GM21423 (cell line): ENCODE data around the gene PRM3.

ENCODE experiments used
- ATAC-seq: cut with Tn5 transposase; IDR thresholded peaks from one replicate; pipeline ENCODE4 v1.9.1; 2021; ENCODE audit warnings: mild to moderate bottlenecking, moderate library complexity; ENCODE audit not compliant: unreplicated experiment

PRM3 gene

GRCh38 chr16:11259655-11260595, 13.5 kb downstream of the PRM3 start:
- ATAC-seq, result no peak

DNA sequence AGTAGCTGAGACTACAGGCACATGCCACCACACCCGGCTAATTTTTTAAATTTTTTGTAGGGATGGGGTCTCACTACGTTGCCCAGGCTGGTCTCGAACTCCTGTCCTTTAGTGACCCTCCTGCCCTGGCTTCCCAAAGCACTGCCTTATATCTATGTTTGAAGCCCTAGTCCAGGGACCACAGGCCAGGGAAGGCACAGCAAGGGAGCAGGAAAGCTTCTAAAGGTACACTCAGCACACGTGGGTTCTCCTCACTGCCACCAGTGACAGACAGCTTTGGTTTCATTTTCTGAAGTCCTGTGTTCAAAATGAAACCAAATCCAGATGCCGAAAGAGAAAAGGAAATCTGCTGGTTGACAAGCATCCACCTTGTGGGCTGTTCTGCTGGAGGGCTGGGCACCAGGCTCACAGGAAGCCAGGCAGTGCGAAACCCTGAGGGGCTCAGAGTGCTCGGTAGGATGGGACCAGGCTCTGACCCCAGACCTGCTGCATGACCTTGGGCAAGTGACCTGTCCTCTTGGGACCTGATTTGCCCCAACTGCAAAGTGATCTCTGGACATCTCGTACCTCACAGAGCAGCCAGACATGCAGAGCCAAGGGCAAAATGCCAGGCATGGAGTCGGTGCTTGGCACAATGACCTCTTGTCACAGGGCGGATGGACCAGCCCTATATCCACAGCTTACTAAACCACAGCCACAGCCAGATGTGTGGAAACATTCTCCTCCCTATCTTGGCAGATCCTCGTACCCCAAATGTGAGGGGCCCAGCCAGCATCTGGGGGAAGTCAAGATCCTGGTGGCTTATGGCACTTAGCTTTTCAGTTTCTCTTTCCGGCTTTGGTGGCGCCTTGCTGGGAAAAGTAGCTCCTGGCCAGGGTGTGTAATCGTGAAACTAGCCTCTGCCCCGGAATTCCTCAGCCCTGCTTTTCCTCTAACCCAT, 14.6 kb downstream of the PRM3 start:
- ATAC-seq, result no peak

- no peak for ATAC-seq
These were observed 16.1 kb downstream of the PRM3 start for GRCh38 chr16:11257131-11257938.

DNA sequence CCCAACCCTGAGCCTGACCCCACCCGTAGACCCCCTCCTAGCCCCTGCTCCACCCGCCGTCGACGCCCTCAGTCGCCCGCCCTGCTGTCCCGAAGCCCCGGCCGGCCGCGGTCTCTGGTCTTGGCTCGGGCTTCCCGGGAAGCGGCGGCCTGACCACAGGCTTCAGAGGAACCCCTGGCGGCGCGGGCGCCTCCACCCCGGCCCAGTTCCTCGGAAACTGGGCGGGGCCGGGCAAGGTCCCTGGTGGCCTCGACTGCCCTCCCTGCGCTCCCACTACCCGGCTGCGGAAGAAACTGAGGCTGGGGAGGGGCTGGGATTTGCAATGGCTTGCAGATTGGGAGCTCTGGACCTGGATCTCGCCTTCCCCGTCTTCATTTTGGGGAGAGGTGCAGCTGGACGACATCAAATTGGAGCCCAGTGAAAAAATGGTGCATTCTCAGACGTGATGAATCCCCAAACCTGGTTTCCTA, 16.7 kb downstream of the PRM3 start:
- no peak for ATAC-seq

- peak; percentile 48 for ATAC-seq
These were observed 17.4 kb downstream of the PRM3 start, which contains the start of gene SOCS1 for GRCh38 chr16:11255737-11256660. Gene SOCS1 (minus strand): TSS chr16:11256204. CDS start chr16:11255478, 726 bp downstream.

DNA sequence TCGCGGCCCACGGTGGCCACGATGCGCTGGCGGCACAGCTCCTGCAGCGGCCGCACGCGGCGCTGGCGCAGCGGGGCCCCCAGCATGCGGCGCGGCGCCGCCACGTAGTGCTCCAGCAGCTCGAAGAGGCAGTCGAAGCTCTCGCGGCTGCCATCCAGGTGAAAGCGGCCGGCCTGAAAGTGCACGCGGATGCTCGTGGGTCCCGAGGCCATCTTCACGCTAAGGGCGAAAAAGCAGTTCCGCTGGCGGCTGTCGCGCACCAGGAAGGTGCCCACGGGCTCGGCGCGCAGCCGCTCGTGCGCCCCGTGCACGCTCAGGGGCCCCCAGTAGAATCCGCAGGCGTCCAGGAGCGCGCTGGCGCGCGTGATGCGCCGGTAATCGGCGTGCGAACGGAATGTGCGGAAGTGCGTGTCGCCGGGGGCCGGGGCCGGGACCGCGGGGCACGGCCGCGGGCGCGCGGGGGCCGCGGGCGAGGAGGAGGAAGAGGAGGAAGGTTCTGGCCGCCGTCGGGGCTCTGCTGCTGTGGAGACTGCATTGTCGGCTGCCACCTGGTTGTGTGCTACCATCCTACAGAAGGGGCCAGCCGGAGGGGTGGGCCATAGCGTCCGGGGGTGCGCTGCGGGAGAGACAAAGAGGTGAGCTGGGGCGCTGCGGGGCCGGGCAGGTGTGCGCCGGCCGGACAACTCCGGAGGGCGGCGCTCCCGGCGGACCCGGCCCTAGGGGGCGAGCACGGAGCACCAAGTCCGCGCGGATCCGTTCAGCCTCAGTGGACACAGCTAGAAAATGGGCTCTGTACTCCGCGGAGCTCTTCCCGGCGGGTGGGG, 18.3 kb downstream of the PRM3 start:
- peak; percentile 1 for ATAC-seq

DNA sequence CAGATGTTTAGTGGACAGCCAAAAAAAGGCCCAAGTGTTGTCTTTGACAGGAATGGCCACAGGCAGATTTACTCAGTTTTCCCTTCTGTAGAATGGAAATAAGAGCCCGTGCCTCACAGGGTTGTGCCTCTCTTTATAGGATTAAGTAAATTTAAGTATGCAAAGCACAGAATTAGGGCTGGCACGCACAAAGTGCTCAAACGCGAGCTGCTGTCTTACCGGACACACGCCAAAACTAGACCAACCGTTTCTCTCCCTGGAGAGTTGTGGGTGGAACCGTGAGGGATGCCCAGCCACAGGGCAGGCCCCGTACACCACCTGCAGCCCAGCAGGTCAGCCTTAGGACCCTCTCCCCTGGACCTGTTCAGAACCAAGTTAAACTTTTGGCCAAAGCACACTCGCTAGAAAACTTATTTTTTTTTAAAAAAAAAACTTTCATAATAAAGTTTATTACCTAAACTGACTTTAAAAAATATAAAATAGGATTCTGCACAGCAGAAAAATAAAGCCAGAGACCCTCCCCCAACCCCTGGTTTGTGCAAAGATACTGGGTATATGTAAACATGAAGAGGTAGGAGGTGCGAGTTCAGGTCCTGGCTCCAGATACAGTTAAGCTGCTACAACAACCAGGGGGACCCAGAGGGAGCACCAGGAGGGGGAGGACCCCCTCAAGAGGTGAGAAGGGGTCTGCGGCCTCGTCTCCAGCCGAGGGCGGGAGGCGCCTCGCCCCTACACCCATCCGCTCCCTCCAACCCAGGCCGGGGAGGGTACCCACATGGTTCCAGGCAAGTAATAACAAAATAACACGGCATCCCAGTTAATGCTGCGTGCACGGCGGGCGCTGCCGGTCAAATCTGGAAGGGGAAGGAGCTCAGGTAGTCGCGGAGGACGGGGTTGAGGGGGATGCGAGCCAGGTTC, 19.2 kb downstream of the PRM3 start:
- no peak for ATAC-seq

DNA sequence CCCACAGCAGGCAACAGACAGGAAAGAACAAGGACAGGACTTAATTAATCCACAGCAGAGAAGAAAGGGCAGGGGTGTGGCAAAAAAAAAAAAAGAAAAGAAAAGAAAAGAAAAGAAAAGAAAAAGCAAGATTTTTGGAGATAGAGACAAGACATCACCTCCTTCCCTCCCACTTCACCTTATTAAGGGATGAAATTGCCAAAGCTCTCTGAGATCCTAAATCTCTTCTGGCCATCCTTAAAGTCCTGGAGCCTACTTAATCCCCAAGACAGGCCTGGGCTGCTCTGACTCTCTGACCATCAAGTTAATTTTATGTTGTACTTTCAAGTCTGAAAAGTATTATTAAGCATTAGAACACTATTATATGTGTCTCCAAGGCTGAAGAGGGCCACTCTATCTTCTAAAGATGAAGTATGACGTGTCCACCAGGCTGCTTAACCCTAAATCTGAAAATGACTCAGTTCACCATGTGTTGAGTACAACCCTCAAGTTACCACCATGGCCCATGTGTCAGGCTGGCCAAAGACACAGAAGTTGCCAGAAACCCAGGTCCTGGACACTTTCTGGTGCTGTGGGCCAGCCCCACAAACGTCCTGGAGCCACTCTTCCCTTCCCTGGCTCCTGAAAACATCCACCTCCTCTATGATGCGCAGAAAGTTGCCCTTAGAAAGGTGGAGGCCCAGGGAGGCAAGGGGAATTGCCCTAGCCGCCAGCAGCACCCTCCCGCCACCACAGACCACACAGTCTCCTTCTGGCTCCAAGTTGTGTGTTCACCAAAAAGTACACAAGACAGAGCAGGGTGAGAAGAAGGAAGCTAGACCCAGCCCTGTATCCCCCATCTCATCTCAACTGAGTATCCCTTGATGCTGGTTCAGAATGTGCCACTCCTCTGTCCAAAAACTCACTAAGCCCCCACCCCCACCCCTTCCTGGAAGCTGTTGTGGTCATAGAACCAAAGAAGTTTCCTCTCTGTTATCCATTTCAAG, 20.1 kb downstream of the PRM3 start:
- ATAC-seq, result no peak

DNA sequence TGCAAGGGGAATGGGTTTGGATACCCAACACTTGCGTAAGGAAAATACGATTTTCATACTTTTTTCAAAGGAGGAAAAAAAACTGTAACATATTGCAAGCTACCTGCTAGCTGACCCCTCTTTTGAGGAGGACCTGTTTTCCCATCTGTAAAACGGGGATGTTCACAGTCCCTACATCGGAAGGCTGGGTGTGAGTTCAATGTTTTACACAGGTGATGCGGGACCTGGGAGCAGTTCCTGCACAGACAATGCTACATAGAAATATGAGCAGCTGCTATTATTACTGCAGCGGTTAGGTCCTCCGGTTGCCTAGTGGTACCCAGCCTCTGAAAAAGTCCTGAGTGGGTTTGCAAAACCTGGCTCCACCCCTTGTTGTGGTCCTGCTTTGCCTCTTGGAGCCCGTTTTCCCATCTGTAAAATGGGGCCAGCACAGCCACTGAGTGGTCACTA, 20.9 kb downstream of the PRM3 start:
- ATAC-seq, result no peak

- no peak for ATAC-seq
These were observed 21.6 kb downstream of the PRM3 start for GRCh38 chr16:11251525-11252481.

DNA sequence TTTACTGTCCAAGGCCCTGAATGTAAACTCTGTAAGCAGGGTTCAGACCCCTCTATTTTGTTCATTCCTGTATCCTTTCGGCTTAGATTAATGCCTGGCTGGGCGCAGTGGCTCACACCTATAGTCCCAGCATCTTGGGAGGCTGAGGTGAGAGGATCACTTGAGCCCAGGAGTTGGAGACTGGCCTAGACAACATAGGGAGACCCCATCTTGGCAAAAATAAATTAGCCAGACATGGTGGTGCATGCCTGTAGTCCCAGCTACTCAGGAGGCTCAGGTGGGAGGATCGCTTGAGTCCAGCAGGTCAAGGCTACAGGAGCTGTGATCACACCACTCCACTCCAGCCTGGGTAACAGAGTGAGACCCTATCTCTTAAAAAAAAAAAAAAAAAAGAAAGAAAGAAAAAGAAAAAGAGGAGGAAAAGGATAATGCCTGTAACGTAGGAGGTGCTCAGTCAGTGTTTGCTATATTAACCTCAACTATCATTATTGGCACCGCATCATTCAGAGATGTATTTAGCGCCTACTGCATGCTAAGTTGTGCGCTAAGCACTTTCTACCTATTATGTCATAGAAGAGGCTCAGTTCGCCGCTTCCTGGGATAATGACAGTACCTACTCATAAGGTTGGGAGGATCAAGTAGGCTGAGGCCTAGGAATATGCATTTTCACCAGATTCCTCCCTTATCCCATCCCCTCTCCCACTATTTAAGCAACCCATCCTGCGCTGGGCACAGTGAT, 22.5 kb downstream of the PRM3 start:
- no peak for ATAC-seq

- ATAC-seq, result no peak
These were observed 23.2 kb downstream of the PRM3 start for GRCh38 chr16:11250091-11250785.

- no peak for ATAC-seq
These were observed 24.0 kb downstream of the PRM3 start for GRCh38 chr16:11249233-11250061.
